KG1 (cell line): ENCODE data around the gene KRT13.

Source experiments
- DNase-seq: peaks from one replicate; lab custom pipeline; 2025; lab: John Stamatoyannopoulos, UW

Gene KRT13

DNA sequence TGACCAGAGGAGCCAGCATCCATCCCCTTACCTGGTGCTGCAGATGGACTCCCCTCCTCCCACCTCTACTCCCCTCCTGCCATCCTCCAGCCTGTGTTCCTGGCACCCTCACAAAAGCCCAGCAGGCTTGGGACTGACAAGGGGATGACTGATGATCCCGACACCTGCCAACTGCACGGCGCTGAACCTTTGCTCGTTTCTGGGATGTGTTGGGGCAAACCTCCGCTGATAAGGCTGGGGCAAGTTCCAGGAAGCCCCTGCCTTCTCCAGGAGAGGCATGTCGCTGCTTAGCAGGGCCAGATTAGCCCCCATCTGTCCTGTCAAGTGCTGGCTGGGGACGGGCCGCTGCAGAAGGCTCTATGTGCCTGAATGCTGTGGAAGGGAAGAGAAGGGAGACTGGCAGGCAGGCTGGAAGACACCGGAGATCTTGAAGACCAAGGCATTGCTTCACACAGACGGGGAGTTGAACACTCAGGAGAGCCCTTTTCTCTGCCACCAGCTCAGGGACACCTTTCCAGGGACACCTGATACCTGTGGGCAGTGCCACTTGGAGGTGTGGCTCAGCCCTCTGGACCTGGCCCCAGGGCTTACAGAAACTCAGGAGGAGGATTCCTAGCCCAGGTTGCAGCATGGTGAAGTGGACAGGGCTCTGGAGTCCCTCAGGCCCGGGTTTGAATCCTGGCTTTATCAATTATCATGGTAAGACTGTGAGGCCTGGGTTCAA is 14.3 kb upstream of the KRT13 start:
- DNase-seq: no peak

GRCh38 chr17:41518789-41519449 is 13.5 kb upstream of the KRT13 start, which contains the start of gene KRT15:
Gene KRT15 (minus strand): TSS chr17:41518890. CDS start chr17:41518827, 63 bp downstream.
- DNase-seq: no peak

GRCh38 chr17:41518031-41518430 is 12.6 kb upstream of the KRT13 start:
- DNase-seq: no peak

DNA sequence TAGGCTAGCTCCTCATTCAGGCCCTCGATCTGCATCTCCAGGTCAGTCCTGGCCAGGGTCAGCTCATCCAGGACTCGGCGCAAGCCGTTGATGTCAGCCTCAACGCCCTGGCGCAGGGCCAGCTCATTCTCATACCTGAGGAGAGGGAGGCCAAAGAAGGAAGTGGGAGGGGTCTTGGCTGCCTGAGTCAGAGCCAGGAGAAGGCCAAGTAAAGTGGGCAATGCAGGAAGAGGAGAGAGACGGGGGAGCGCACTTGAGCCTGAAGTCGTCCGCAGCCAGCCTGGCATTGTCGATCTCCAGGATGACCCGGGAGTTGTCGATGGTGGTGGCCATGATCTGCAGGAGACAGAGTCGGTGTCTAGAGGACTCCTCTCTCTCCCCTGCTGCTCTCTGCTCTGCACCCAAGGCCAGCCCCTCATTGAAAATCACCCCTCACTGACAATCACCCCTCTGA is 11.4 kb upstream of the KRT13 start:
- DNase-seq: no peak

DNA sequence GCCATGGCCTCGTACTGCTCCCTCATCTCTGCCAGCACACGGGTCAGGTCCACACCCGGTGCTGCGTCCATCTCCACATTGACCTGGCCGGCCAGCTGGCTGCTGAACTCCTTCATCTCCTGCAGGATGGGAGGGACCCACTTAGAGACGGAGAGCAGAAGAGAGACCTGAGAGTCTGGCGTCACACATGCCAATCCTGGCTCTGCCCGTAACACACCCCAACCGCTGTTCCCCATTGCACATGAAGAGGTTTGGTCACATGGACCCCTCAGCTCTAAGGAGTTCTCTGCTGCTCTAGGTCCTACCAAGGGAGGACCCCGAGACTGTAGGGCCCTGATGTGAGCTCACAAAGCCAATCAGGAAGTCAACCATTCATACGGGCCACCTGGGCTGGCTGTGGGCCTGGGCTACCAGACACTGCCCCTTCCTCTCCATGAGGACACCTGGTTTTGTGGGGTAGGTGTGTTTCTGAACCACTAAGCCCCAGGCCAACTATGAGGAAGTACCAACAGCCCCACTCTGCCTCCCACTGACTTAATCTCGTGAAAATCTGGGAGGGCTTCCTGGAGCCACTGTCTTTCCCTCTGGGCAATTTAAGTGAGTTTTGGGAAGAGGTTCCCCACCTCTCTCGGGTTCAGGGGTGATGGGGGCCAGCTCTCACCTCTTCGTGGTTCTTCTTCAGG is 10.9 kb upstream of the KRT13 start:
- DNase-seq: no peak

DNA sequence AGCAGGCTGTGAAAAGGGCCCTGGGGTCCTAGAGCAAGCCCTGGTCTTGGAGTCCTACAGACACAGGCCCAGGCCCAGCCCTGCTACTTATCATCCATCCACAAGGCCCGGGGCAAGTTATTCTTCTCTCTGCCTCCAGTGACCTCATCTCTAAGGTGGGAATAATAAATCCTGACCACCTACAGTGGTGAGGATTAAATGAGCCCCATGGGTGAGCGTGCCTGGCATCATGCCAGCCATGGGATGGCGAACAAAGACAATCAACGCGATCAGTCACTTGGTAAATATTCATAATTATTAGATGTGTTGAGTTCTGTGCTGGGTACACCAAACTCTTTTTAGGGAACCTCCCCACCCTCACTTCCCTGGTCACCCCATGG is 7.7 kb upstream of the KRT13 start:
- DNase-seq: no peak

GRCh38 chr17:41512546-41513167 is 7.2 kb upstream of the KRT13 start:
- DNase-seq: no peak

DNA sequence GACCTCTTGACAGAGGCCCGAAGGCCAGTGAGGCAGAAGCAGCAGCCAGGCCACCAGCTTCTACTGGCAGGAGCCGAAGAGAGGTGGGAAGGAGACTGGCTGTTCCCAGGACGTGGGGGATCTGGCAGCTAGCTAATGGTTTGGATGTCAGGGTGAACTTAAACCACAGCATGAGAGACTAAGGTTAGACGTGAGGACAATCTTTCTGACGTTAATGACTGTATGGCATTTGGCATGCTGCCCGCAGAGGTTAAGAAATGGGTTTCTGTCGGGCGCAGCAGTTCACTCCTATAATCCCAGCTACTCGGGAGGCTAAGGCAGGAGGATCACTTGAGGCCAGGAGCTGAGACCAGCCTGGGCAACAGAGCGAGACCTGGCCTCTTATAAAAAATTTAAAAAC is 6.3 kb upstream of the KRT13 start:
- no peak for DNase-seq

DNA sequence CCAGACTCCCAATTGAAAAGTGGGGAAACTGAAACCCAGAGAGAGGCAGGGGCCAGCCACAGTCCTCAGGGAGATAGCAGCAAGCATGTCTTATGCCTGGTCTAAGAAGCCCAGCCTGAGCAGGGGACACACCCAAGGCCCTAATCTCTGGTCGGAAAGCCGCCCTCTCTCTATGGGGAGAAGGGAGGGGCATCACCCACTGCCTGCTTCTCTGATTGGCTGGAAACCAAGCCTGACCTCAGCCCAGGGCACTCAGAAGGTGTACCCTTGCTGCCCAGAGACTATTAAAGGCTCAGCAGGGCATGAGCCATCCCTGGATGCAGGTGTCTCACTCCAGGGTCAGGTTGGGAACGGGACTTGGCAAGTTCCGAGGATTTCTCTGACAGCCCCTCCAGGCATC is 5.7 kb upstream of the KRT13 start:
- no peak for DNase-seq

DNA sequence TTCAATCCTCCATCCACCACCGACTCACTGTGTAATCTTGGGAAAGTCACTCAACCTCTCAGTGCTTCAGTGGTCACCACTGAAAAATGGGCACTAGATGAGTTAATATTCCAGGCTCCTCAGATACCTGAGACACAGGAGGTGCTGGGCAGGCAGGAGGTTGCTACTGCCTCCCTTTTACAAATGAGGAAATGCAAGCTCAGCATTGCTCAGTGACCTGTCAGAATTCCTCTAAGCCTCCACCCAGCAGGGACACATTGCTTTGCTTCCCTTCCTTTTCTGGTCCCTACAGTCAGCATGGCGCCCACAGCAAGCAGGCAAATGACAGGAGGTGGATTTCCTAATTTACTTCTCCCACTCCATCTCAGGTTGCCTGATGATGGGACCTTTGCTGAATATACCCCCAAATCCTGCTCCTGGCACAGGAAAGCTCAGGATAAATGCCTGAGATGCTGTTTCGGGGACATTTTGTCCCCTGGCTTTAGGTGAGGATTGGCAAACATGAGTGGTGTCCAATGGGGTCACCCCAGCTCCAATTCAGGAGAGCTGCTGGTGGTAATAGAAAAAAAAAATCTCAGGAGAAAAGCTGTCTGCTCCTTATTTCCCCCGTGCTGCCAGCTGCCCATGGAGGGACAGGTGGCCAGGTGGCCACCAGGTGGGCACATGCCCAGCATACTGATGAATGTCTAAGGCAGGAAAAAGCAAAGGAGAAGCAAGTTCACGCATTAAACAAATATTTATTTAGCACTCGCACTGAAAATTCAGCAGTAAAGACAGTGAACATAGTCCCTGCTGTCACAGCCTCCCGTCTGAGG is 5.0 kb upstream of the KRT13 start:
- DNase-seq: no peak

DNA sequence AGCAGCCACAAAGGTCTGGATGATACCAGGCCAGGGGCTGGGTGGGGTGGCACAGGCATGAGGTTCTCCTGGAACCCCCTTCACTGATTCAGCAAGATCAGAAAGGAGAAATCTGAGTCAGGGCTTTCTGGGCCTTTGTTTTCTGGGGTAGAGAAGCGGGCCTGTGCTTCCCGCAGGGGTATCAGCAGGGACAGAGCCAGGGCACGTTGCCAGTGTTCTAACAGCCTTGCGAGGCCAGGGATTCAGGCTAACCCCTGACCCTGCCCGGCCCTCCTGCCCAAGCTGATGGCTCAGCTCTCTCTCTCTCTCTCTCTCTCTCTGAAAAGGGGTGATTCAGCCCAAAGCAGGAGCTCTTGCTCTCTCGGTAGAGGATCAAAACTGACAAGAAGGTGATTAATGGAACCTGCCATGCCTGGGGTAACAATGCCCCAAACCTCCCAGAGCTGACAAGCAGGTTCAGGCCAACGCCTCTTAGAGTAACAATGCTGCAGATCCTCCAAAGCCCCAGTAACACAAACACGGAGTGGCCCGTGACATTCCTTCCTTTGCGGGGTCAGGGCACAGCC is 2.0 kb upstream of the KRT13 start:
- no peak for DNase-seq

- no peak for DNase-seq
Observed at GRCh38 chr17:41505809-41506767, 676 bp upstream of the KRT13 start.

DNA sequence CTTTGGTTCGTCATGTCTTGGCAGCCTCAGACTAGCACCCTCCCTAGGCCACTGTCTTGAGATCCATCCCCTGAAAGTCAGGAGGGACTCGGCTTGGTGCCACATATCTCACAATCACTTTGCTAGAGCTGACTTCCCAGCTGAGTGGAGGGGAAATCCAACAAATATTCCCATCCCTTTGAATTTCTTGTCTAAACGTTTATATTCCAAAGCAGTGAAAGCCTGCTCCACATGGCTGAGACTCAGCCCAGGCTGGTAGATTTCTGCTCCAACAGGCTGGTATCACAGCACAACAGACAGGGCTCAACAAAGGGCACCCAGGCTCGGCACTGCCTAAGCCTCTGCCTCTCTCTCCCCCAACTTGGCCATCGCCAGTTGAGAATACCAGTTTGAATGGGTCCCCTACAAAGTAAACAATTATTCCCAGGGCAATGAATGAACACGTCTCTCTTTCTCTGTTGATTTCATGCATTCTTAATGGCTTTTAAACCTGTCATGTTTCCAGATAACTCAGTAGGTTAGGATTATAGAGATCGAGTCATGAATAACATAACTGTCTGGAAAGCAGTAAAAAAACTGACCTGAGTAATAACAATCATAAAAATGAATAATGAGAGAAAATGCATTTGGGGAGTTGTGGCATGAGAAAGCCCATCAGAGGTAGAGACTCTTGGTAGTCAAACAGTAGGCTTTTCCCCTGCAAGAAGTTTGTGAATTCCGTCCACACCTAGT is 1.0 kb downstream of the KRT13 start:
- DNase-seq: no peak

DNA sequence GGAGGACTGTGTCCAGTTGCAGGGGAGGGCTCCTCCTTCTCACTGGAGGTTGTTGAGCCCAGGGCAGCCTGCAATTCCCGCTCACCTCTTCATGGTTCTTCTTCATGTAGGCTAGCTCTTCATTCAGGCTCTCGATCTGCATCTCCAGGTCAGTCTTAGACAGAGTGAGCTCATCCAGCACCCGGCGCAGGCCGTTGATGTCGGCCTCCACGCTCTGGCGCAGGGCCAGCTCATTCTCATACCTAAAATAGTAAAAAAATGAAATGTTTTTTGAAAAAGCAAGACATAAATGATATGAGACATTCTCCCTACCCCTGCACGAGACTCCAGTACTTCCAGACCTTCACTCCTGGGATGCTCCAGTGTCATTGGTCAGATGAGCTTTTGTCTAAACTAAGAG is 2.2 kb downstream of the KRT13 start:
- no peak for DNase-seq

DNA sequence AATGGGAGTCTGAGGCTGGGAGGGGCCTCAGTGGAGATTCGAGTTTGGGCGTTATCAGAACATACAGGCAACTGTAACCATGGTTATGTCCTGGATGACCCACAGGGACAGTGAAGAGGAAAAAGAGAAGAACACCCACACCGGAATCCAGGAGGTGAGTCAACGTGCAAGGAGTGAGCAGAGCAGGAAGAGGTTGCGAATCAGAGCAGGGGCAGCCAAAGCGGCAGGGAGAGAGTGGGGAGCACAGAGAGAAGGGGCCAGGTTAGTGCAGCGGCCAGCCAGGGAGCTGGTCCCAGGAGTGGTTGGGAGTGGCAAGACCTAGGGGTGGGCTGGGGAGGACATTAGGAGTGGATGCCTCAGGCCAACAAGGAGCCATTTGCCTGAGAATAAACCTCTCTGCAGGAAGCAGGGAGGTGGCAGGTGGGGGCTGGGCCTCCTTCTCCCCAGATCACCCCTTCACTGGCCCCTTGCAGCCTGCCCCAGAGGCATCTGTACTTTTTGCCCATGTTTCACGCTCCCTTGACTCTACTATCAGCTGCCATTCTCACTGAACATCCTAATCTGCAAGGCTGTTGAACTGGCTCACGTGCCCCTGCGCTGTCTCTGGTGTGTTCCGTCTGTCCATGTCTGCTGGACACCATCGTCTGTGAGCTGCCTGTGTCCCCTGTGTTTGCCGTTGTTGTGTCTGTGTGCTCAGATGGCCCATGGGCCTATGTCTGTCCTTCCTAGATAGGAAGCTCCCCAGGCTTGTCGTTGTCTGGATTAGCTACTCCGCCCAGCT is 5.1 kb downstream of the KRT13 start:
- no peak for DNase-seq

DNA sequence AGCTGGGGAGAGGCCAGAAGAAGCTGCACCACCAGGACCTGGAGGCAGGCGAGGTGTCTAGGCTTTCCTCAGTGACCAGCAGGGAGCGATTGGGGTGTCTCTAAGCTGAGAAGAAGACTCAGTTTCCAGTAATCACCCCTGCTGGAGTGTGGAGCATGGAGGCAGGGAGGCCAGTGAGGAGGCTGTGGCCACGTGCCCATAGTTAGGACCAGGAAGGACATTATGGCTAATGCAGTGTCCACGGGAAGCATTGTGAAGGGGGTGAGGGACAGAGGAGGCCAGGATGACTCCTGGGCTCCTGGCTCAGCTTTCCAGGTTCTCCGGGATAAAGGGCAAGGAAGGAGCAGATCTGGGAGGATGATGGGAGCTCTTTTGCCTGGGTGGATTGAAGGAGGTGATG is 5.7 kb downstream of the KRT13 start:
- DNase-seq: no peak

- DNase-seq: peak; percentile 15
Observed at GRCh38 chr17:41498276-41498675, 7.1 kb downstream of the KRT13 start.

GRCh38 chr17:41496803-41497484 is 8.5 kb downstream of the KRT13 start:
- DNase-seq: no peak
